OCI-LY1 (cell line): ENCODE measurements around the gene EFR3B.

ENCODE experiments used
- H2AFZ ChIP-seq: fragments of 200-600 bp; sonication (generic), shearing (Covaris generic); 2 replicates; pipeline ENCODE4 v1.6.0; 2014; ENCODE audit warnings: antibody characterized with exemption, mild to moderate bottlenecking, low read length
- H3F3A ChIP-seq: fragments of 200-600 bp; sonication (generic), shearing (Covaris generic); 2 replicates; pipeline ENCODE4 v1.6.0; 2014; ENCODE audit warnings: mild to moderate bottlenecking, antibody characterized with exemption, low read length, moderate library complexity; ENCODE audit not compliant: insufficient read depth
- H3K27ac ChIP-seq: fragments of 200-600 bp; sonication (generic); 2 replicates; pipeline ENCODE4 v1.5.1; 2014; ENCODE audit warnings: low read length, mixed run types, mild to moderate bottlenecking, low read depth; ENCODE audit not compliant: poor library complexity, severe bottlenecking
- H3K27me3 ChIP-seq: fragments of 200-600 bp; sonication (generic); 2 replicates; pipeline ENCODE4 v1.6.0; 2014; ENCODE audit warnings: antibody characterized with exemption, mild to moderate bottlenecking, low read length, moderate library complexity; ENCODE audit not compliant: insufficient read depth
- H3K36me3 ChIP-seq: fragments of 200-600 bp; sonication (generic); 2 replicates; pipeline ENCODE4 v1.6.1; 2014; ENCODE audit warnings: mild to moderate bottlenecking, antibody characterized with exemption, low read length, moderate library complexity, mixed read lengths; ENCODE audit not compliant: insufficient read depth
- H3K4me1 ChIP-seq: fragments of 200-600 bp; sonication (generic); 2 replicates; pipeline ENCODE4 v1.5.1; 2014; ENCODE audit warnings: mild to moderate bottlenecking, low read length, moderate library complexity; ENCODE audit not compliant: insufficient read depth, severe bottlenecking
- H3K4me2 ChIP-seq: fragments of 200-600 bp; sonication (generic), shearing (Covaris generic); 2 replicates; pipeline ENCODE4 v1.6.1; 2014; ENCODE audit warnings: low read length
- H3K4me3 ChIP-seq: fragments of 200-600 bp; sonication (generic); 2 replicates; pipeline ENCODE4 v1.5.1; 2014; ENCODE audit warnings: low read length, low read depth, mild to moderate bottlenecking, mixed read lengths; ENCODE audit not compliant: poor library complexity, severe bottlenecking
- H3K79me2 ChIP-seq: fragments of 200-600 bp; shearing (Covaris generic); 2 replicates; pipeline ENCODE4 v1.6.1; 2016; ENCODE audit warnings: mixed run types, low read length, mixed read lengths; ENCODE audit not compliant: insufficient read depth
- H3K9ac ChIP-seq: fragments of 200-600 bp; sonication (generic), shearing (Covaris generic); 2 replicates; pipeline ENCODE4 v1.6.1; 2014; ENCODE audit warnings: mild to moderate bottlenecking, low read length, mixed read lengths
- H3K9me2 ChIP-seq: fragments of 200-600 bp; sonication (generic), shearing (Covaris generic); 2 replicates; pipeline ENCODE4 v1.6.1; 2014; ENCODE audit warnings: low read depth, mild to moderate bottlenecking, low read length, mixed read lengths
- H3K9me3 ChIP-seq: fragments of 200-600 bp; shearing (Covaris generic); 2 replicates; pipeline ENCODE4 v1.6.1; 2014; ENCODE audit warnings: low read length, mixed read lengths
- H4K20me1 ChIP-seq: fragments of 200-600 bp; sonication (generic), shearing (Covaris generic); 2 replicates; pipeline ENCODE4 v1.6.0; 2016; ENCODE audit warnings: mild to moderate bottlenecking, low read length; ENCODE audit not compliant: insufficient read depth
- CTCF ChIP-seq: fragments of 200-600 bp; sonication (generic), shearing (Covaris generic); IDR thresholded peaks from 2 replicates; pipeline ENCODE4 v1.5.1; 2017; ENCODE audit warnings: mild to moderate bottlenecking, antibody characterized with exemption, low read length, moderate library complexity, mixed read lengths
- EZH2 ChIP-seq: fragments of 200-600 bp; sonication (generic), shearing (Covaris generic); IDR thresholded peaks from 2 replicates; pipeline ENCODE4 v1.8.0; 2017; ENCODE audit warnings: borderline replicate concordance, mixed run types, mild to moderate bottlenecking, antibody characterized with exemption, low read length, moderate library complexity, mixed read lengths

Gene EFR3B

GRCh38 chr2:25078170-25079049 is 36.5 kb downstream of the EFR3B start:
- Histone ChIP-seq H4K20me1 (no peaks in the 10 kb centered on the region), H3K9me3 (no peaks in the 10 kb centered on the region), H3K79me2 (no peaks in the 10 kb centered on the region), H3K36me3 (no peaks in the 10 kb centered on the region), H3K9me2 (no peaks in the 10 kb centered on the region), H3K27ac (no peak overlapping the region), H2AFZ (no peak overlapping the region), H3K9ac (no peak overlapping the region), H3K4me2 (no peak overlapping the region), H3F3A (no peaks in the 10 kb centered on the region), H3K27me3 (no peaks in the 10 kb centered on the region), H3K4me3 (no peak overlapping the region), H3K4me1 (no peaks in the 10 kb centered on the region)
- TF ChIP-seq EZH2 = no peak
- no peak for TF ChIP-seq CTCF

- Histone ChIP-seq H3K9me3 (no peaks in the 10 kb centered on the region), H3K9me2 (no peaks in the 10 kb centered on the region), H3K79me2 (no peaks in the 10 kb centered on the region), H4K20me1 (no peaks in the 10 kb centered on the region), H3F3A (no peaks in the 10 kb centered on the region), H3K27me3 (no peaks in the 10 kb centered on the region), H3K27ac (no peak overlapping the region), H3K4me2 (no peak overlapping the region), H3K4me3 (no peak overlapping the region), H2AFZ (no peak overlapping the region), H3K36me3 (no peaks in the 10 kb centered on the region), H3K9ac (no peak overlapping the region), H3K4me1 (no peaks in the 10 kb centered on the region)
- TF ChIP-seq CTCF (no peak), EZH2 (no peak)
Observed at GRCh38 chr2:25079050-25079635, 37.3 kb downstream of the EFR3B start.

- Histone ChIP-seq H3K4me3 (no peak overlapping the region), H2AFZ (no peak overlapping the region), H3K9me3 (no peaks in the 10 kb centered on the region), H3K36me3 (no peaks in the 10 kb centered on the region), H3K9me2 (no peaks in the 10 kb centered on the region), H4K20me1 (no peaks in the 10 kb centered on the region), H3K79me2 (no peaks in the 10 kb centered on the region), H3K27me3 (no peaks in the 10 kb centered on the region), H3K4me2 (no peak overlapping the region), H3K9ac (no peak overlapping the region), H3K4me1 (no peaks in the 10 kb centered on the region), H3K27ac (no peak overlapping the region), H3F3A (no peaks in the 10 kb centered on the region)
- no peak for TF ChIP-seq EZH2
- no peak for TF ChIP-seq CTCF
Observed at GRCh38 chr2:25081237-25081790, 39.4 kb downstream of the EFR3B start.
